SK-N-SH treated with all-trans-retinoic acid at 6 μM for 48 hours (cell line): ENCODE measurements around the gene BLOC1S1.

Source experiments
- ATAC-seq: fragments of 200-7000 bp; cut with Tn5 transposase; 3 replicates; pipeline ENCODE4 v1.9.1; 2020; ENCODE audit warnings: mild to moderate bottlenecking, moderate library complexity
- ARNTL ChIP-seq: fragments of 450-650 bp; formaldehyde crosslinking; IDR thresholded peaks from 2 replicates; pipeline ENCODE4 v1.5.0; 2020; ENCODE audit warnings: low read depth, mild to moderate bottlenecking, moderate library complexity, borderline replicate concordance
- BACH2 ChIP-seq: fragments of 250-450 bp; sonication (Bioruptor Pico); IDR thresholded peaks from 2 replicates; pipeline ENCODE4 v1.9.0; 2021; ENCODE audit warnings: mild to moderate bottlenecking, borderline replicate concordance
- CSDC2 ChIP-seq: fragments of 250-450 bp; sonication (Bioruptor Pico); IDR thresholded peaks from 2 replicates; pipeline ENCODE4 v1.5.0; 2020; ENCODE audit warnings: mild to moderate bottlenecking, moderate library complexity
- ESRRG ChIP-seq: fragments of 250-450 bp; sonication (Bioruptor Pico); IDR thresholded peaks from 2 replicates; pipeline ENCODE4 v1.6.1; 2021; ENCODE audit warnings: mild to moderate bottlenecking
- GLIS3 ChIP-seq: fragments of 250-450 bp; sonication (Bioruptor Pico); IDR thresholded peaks from 2 replicates; pipeline ENCODE4 v1.5.0; 2020; ENCODE audit warnings: mild to moderate bottlenecking, moderate library complexity
- OSR1 ChIP-seq: fragments of 250-450 bp; sonication (Bioruptor Pico); IDR thresholded peaks from 2 replicates; pipeline ENCODE4 v1.8.0; 2022; ENCODE audit warnings: moderate library complexity, mild to moderate bottlenecking, inconsistent platforms
- PPARA ChIP-seq: fragments of 250-450 bp; sonication (Bioruptor Pico); IDR thresholded peaks from 2 replicates; pipeline ENCODE4 v1.5.0; 2020; ENCODE audit warnings: mild to moderate bottlenecking, borderline replicate concordance
- SNAI2 ChIP-seq: fragments of 250-450 bp; sonication (Bioruptor Pico); IDR thresholded peaks from 2 replicates; pipeline ENCODE4 v1.5.0; 2020; ENCODE audit warnings: mild to moderate bottlenecking, moderate library complexity
- TOX ChIP-seq: fragments of 250-450 bp; sonication (Bioruptor Pico); IDR thresholded peaks from 2 replicates; pipeline ENCODE4 v1.8.0; 2021; ENCODE audit warnings: mild to moderate bottlenecking, moderate library complexity, borderline replicate concordance
- ZC3H10 ChIP-seq: fragments of 250-450 bp; sonication (Bioruptor Pico); IDR thresholded peaks from 2 replicates; pipeline ENCODE4 v1.5.1; 2021; ENCODE audit warnings: mild to moderate bottlenecking, moderate library complexity
- ZFP3 ChIP-seq: fragments of 250-450 bp; sonication (Bioruptor Pico); IDR thresholded peaks from 2 replicates; pipeline ENCODE4 v1.5.0; 2020; ENCODE audit warnings: mild to moderate bottlenecking, moderate library complexity
- ZFP30 ChIP-seq: fragments of 450-650 bp; formaldehyde crosslinking; IDR thresholded peaks from 2 replicates; pipeline ENCODE4 v1.5.0; 2022; ENCODE audit warnings: mild to moderate bottlenecking, moderate library complexity
- ZNF565 ChIP-seq: fragments of 450-650 bp; formaldehyde crosslinking; conservative IDR thresholded peaks from 2 replicates; pipeline ENCODE4 v1.5.0; 2020; ENCODE audit warnings: low read depth, mild to moderate bottlenecking, moderate library complexity
- ZNF70 ChIP-seq: fragments of 450-650 bp; formaldehyde crosslinking; IDR thresholded peaks from 2 replicates; pipeline ENCODE4 v1.5.0; 2020; ENCODE audit warnings: mild to moderate bottlenecking, moderate library complexity
- ZNF8 ChIP-seq: fragments of 450-650 bp; formaldehyde crosslinking; IDR thresholded peaks from 2 replicates; pipeline ENCODE4 v1.5.0; 2020; ENCODE audit warnings: mild to moderate bottlenecking, moderate library complexity
- TF ChIP-seq, protein P1 (sequence below): fragments of 250-450 bp; sonication (Bioruptor Pico); IDR thresholded peaks from 2 replicates; pipeline ENCODE4 v1.5.0; 2020; ENCODE audit warnings: mild to moderate bottlenecking, moderate library complexity
- TF ChIP-seq, protein P2 (sequence below): fragments of 250-450 bp; sonication (Bioruptor Pico); IDR thresholded peaks from 2 replicates; pipeline ENCODE4 v1.8.0; 2020; ENCODE audit warnings: mild to moderate bottlenecking, moderate library complexity, borderline replicate concordance
- TF ChIP-seq, protein P3 (sequence below): fragments of 250-450 bp; sonication (Bioruptor Pico); IDR thresholded peaks from 2 replicates; pipeline ENCODE4 v1.5.1; 2021; ENCODE audit warnings: mild to moderate bottlenecking, moderate library complexity
- TF ChIP-seq, protein P4 (sequence below): fragments of 250-450 bp; sonication (Bioruptor Pico); IDR thresholded peaks from 2 replicates; pipeline ENCODE4 v1.5.1; 2020; ENCODE audit warnings: low read depth, mild to moderate bottlenecking, moderate library complexity
- TF ChIP-seq, protein P5 (sequence below): fragments of 250-450 bp; sonication (Bioruptor Pico); IDR thresholded peaks from 2 replicates; pipeline ENCODE4 v1.8.0; 2021; ENCODE audit warnings: low read depth, mild to moderate bottlenecking, moderate library complexity, borderline replicate concordance

The BLOC1S1 gene

DNA sequence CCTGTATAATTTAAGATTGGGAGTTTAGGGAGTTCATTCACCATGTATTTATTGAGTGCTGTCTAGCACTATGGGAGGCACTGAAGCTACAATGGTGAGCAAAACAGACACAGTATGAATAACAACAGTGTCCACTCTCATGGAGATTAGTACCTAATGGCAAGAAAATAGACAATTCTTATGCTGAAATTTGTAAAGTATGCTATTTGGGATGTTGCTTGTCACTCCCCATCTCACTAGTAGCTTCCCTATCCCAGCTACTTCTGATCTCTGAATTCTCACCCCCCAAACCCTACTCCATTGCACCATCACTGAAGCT lies 31.0 kb downstream of the BLOC1S1 start:
- no peak for ATAC-seq
- TF ChIP-seq TOX (no peak), OSR1 (no peak), SNAI2 (CRISPR knock-in tag) (no peak), ZFP30 (CRISPR knock-in tag) (no peak), ZNF70 (CRISPR knock-in tag) (no peak), ZFP3 (no peak), BACH2 (CRISPR knock-in tag) (no peak), PPARA (CRISPR knock-in tag) (no peak), ZNF565 (no peak), ESRRG (CRISPR knock-in tag) (no peak), GLIS3 (CRISPR knock-in tag) (no peak), ARNTL (CRISPR knock-in tag) (no peak), ZNF8 (CRISPR knock-in tag) (no peak), ZC3H10 (CRISPR knock-in tag) (no peak)
- TF ChIP-seq, protein P1, sequence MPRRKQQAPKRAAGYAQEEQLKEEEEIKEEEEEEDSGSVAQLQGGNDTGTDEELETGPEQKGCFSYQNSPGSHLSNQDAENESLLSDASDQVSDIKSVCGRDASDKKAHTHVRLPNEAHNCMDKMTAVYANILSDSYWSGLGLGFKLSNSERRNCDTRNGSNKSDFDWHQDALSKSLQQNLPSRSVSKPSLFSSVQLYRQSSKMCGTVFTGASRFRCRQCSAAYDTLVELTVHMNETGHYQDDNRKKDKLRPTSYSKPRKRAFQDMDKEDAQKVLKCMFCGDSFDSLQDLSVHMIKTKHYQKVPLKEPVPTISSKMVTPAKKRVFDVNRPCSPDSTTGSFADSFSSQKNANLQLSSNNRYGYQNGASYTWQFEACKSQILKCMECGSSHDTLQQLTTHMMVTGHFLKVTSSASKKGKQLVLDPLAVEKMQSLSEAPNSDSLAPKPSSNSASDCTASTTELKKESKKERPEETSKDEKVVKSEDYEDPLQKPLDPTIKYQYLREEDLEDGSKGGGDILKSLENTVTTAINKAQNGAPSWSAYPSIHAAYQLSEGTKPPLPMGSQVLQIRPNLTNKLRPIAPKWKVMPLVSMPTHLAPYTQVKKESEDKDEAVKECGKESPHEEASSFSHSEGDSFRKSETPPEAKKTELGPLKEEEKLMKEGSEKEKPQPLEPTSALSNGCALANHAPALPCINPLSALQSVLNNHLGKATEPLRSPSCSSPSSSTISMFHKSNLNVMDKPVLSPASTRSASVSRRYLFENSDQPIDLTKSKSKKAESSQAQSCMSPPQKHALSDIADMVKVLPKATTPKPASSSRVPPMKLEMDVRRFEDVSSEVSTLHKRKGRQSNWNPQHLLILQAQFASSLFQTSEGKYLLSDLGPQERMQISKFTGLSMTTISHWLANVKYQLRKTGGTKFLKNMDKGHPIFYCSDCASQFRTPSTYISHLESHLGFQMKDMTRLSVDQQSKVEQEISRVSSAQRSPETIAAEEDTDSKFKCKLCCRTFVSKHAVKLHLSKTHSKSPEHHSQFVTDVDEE (CRISPR knock-in tag): no peak
- TF ChIP-seq, protein P2, sequence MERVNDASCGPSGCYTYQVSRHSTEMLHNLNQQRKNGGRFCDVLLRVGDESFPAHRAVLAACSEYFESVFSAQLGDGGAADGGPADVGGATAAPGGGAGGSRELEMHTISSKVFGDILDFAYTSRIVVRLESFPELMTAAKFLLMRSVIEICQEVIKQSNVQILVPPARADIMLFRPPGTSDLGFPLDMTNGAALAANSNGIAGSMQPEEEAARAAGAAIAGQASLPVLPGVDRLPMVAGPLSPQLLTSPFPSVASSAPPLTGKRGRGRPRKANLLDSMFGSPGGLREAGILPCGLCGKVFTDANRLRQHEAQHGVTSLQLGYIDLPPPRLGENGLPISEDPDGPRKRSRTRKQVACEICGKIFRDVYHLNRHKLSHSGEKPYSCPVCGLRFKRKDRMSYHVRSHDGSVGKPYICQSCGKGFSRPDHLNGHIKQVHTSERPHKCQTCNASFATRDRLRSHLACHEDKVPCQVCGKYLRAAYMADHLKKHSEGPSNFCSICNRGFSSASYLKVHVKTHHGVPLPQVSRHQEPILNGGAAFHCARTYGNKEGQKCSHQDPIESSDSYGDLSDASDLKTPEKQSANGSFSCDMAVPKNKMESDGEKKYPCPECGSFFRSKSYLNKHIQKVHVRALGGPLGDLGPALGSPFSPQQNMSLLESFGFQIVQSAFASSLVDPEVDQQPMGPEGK (CRISPR knock-in tag): no peak
- TF ChIP-seq, protein P3, sequence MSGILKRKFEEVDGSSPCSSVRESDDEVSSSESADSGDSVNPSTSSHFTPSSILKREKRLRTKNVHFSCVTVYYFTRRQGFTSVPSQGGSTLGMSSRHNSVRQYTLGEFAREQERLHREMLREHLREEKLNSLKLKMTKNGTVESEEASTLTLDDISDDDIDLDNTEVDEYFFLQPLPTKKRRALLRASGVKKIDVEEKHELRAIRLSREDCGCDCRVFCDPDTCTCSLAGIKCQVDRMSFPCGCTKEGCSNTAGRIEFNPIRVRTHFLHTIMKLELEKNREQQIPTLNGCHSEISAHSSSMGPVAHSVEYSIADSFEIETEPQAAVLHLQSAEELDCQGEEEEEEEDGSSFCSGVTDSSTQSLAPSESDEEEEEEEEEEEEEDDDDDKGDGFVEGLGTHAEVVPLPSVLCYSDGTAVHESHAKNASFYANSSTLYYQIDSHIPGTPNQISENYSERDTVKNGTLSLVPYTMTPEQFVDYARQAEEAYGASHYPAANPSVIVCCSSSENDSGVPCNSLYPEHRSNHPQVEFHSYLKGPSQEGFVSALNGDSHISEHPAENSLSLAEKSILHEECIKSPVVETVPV (CRISPR knock-in tag): no peak
- TF ChIP-seq, protein P4, sequence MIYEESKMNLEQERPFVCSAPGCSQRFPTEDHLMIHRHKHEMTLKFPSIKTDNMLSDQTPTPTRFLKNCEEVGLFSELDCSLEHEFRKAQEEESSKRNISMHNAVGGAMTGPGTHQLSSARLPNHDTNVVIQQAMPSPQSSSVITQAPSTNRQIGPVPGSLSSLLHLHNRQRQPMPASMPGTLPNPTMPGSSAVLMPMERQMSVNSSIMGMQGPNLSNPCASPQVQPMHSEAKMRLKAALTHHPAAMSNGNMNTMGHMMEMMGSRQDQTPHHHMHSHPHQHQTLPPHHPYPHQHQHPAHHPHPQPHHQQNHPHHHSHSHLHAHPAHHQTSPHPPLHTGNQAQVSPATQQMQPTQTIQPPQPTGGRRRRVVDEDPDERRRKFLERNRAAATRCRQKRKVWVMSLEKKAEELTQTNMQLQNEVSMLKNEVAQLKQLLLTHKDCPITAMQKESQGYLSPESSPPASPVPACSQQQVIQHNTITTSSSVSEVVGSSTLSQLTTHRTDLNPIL (CRISPR knock-in tag): no peak
- TF ChIP-seq, protein P5, sequence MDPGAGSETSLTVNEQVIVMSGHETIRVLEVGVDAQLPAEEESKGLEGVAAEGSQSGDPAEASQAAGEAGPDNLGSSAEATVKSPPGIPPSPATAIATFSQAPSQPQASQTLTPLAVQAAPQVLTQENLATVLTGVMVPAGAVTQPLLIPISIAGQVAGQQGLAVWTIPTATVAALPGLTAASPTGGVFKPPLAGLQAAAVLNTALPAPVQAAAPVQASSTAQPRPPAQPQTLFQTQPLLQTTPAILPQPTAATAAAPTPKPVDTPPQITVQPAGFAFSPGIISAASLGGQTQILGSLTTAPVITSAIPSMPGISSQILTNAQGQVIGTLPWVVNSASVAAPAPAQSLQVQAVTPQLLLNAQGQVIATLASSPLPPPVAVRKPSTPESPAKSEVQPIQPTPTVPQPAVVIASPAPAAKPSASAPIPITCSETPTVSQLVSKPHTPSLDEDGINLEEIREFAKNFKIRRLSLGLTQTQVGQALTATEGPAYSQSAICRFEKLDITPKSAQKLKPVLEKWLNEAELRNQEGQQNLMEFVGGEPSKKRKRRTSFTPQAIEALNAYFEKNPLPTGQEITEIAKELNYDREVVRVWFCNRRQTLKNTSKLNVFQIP: no peak

DNA sequence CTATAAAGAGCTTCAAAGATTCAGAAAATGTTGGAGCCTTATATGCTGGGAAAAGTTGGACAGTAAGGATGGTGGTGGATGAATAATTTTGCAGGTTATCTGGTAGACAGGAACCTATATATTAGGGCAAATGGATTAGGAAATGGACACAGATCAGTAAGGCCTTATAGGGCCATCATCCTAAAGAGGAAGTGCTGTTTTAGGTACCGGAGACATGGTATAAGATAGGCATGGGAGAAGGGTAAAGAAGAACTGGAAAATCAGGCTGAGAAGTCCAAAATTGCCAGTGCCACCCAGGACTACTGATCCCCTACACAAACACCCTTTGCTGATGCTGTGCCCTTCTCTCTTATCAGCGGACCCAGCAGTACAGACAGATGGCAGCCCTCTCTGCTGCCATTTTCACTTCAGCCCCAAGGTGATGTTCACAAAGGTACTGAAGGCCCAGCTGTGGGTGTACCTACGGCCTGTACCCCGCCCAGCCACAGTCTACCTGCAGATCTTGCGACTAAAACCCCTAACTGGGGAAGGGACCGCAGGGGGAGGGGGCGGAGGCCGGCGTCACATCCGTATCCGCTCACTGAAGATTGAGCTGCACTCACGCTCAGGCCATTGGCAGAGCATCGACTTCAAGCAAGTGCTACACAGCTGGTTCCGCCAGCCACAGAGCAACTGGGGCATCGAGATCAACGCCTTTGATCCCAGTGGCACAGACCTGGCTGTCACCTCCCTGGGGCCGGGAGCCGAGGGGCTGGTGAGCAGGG lies 32.6 kb downstream of the BLOC1S1 start:
- TF ChIP-seq ARNTL (CRISPR knock-in tag) (no peak), ESRRG (CRISPR knock-in tag) (no peak), TOX (no peak), CSDC2 (CRISPR knock-in tag) (no peak), ZNF70 (CRISPR knock-in tag) (no peak), GLIS3 (CRISPR knock-in tag) (no peak), ZFP3 (no peak), PPARA (CRISPR knock-in tag) (no peak)
- TF ChIP-seq, protein P1 (CRISPR knock-in tag): no peak
- TF ChIP-seq, protein P3 (CRISPR knock-in tag): no peak
- TF ChIP-seq, protein P4 (CRISPR knock-in tag): no peak
- ATAC-seq: no peak
